K562 (cell line): ENCODE results near the gene NEIL1. TPM values are rescaled to one million over a fixed set of nuclear protein-coding genes. Genes with fewer than 3 reads are reported as not detected.

Experiments used
- ATAC-seq: fragments of 200-7000 bp; cut with Tn5 transposase; 3 replicates; pipeline ENCODE4 v1.9.1; 2020; ENCODE audit warnings: moderate library complexity
- BruUV-seq: library from RNA; stranded (reverse); fragments of 400-500 nt; replicated peaks from 2 replicates; lab custom pipeline; 2021; lab: Mats Ljungman, UMichigan
- CTCF ChIA-PET: fragments of 300-600 bp; formaldehyde crosslinking; extraction: SDS; loops from one replicate; lab custom pipeline; 2021; ENCODE audit warnings: low intra/inter-chr PET ratio; lab: Yijun Ruan, JAX
- POLR2A ChIA-PET: fragments of 300-600, 350-650 bp; sonication (Branson Sonifier 250); formaldehyde crosslinking; extraction: SDS; loops from one replicate; lab custom pipeline; 2021; ENCODE audit warnings: antibody characterized with exemption, inconsistent platforms; lab: Yijun Ruan, JAX
- DNase-seq, 4 experiments: peaks; one replicate each; pipeline versions ENCODE4 v3.0.0 to v3.0.0-alpha.2; 2011 to 2018; ENCODE audit warnings: low spot score in 3 of 4, mixed read lengths in 3 of 4; ENCODE audit errors: extremely low read depth in 1 of 4
- FAIRE-seq: peaks from 2 replicates; lab custom pipeline; 2011; peaks lifted over from hg19 to GRCh38; lab: Jason Lieb, UNC
- H2AFZ ChIP-seq: 2 replicates; pipeline ENCODE4 v1.6.0; 2011; ENCODE audit warnings: low read depth, low read length, control low read depth, inconsistent platforms
- H3K27ac ChIP-seq: fragments of 200-600 bp; 3 replicates; pipeline ENCODE4 v1.8.0; 2011; ENCODE audit warnings: low read depth, mild to moderate bottlenecking, control low read depth, inconsistent platforms, low read length, moderate library complexity, mixed read lengths; ENCODE audit errors: extremely low read depth
- H3K27me3 ChIP-seq, 2 experiments: fragments of 300-600 bp in 1 of 2; 2 replicates in 1 of 2; 3 replicates in 1 of 2; pipeline versions ENCODE4 v1.6.0 to v1.8.0; 2011; ENCODE audit warnings: inconsistent platforms in 2 of 2, low read length in 2 of 2, mild to moderate bottlenecking in 1 of 2, mixed read lengths in 1 of 2, moderate library complexity in 1 of 2; ENCODE audit not compliant: control insufficient read depth in 2 of 2, insufficient read depth in 2 of 2
- H3K36me3 ChIP-seq: fragments of 300-600 bp; 3 replicates; pipeline ENCODE4 v1.8.0; 2011; ENCODE audit warnings: mild to moderate bottlenecking, low read length, inconsistent platforms; ENCODE audit not compliant: control insufficient read depth, insufficient read depth
- H3K4me1 ChIP-seq, 2 experiments: fragments of 200-600 bp in 1 of 2; replicated peaks in 1 of 2; 2 replicates in 1 of 2; 3 replicates in 1 of 2; pipeline versions ENCODE4 v1.5.1 to v1.8.0; 2011; ENCODE audit warnings: inconsistent platforms in 2 of 2, low read length in 2 of 2, mild to moderate bottlenecking in 1 of 2, mixed read lengths in 1 of 2, moderate library complexity in 1 of 2; ENCODE audit not compliant: control insufficient read depth in 2 of 2, insufficient read depth in 2 of 2
- H3K4me2 ChIP-seq: 2 replicates; pipeline ENCODE4 v1.6.1; 2011; ENCODE audit warnings: low read length, control low read depth, inconsistent platforms, mixed read lengths; ENCODE audit not compliant: insufficient read depth
- H3K4me3 ChIP-seq: fragments of 200-600 bp; sonication (generic), shearing (Covaris generic); 2 replicates; pipeline ENCODE4 v1.5.1; 2016; ENCODE audit warnings: control low read depth, inconsistent platforms
- H3K79me2 ChIP-seq: fragments of 200-600 bp; 3 replicates; pipeline ENCODE4 v1.8.0; 2011; ENCODE audit warnings: low read length, inconsistent platforms; ENCODE audit not compliant: control insufficient read depth, insufficient read depth
- H3K9ac ChIP-seq, 2 experiments: 2 replicates each; pipeline versions ENCODE4 v1.6.0 to v1.6.1; 2011; ENCODE audit warnings: low read depth in 2 of 2, low read length in 2 of 2, control low read depth in 1 of 2, inconsistent platforms in 1 of 2, mild to moderate bottlenecking in 1 of 2, mixed read lengths in 1 of 2; ENCODE audit not compliant: insufficient read depth in 1 of 2
- H3K9me1 ChIP-seq: one replicate; pipeline ENCODE4 v1.6.0; 2011; ENCODE audit warnings: inconsistent platforms, mild to moderate bottlenecking, low read length, moderate library complexity; ENCODE audit not compliant: control insufficient read depth, insufficient read depth
- H3K9me3 ChIP-seq: replicated peaks from 2 replicates; pipeline ENCODE4 v1.5.1; 2011; ENCODE audit warnings: low read depth, low read length, inconsistent platforms; ENCODE audit not compliant: control insufficient read depth, insufficient read depth
- H4K20me1 ChIP-seq: replicated peaks from 2 replicates; pipeline ENCODE4 v1.6.1; 2011; ENCODE audit warnings: low read length, inconsistent platforms, mixed read lengths; ENCODE audit not compliant: control insufficient read depth, insufficient read depth
- ARID2 ChIP-seq: fragments of 450-650 bp; IDR thresholded peaks from 2 replicates; pipeline ENCODE4 v1.6.1; 2017; ENCODE audit warnings: antibody characterized with exemption, mild to moderate bottlenecking
- CBX5 ChIP-seq: IDR thresholded peaks from 2 replicates; pipeline ENCODE4 v1.6.1; 2014; ENCODE audit warnings: low read depth, borderline replicate concordance
- CREB3L1 ChIP-seq: fragments of 450-650 bp; IDR thresholded peaks from 2 replicates; pipeline ENCODE4 v1.6.1; 2014; ENCODE audit warnings: low read depth, mild to moderate bottlenecking, moderate library complexity, borderline replicate concordance
- CREB5 ChIP-seq: fragments of 250-450 bp; sonication (Bioruptor Pico); IDR thresholded peaks from 2 replicates; pipeline ENCODE4 v1.5.0; 2020; ENCODE audit warnings: mild to moderate bottlenecking
- GMEB1 ChIP-seq: fragments of 250-450 bp; sonication (Bioruptor Pico); IDR thresholded peaks from 2 replicates; pipeline ENCODE4 v1.4.0; 2020; ENCODE audit warnings: mild to moderate bottlenecking
- HMG20A ChIP-seq: fragments of 450-650 bp; formaldehyde crosslinking; conservative IDR thresholded peaks from 2 replicates; pipeline ENCODE4 v1.4.0; 2020; ENCODE audit warnings: mild to moderate bottlenecking, mixed read lengths
- HNRNPK ChIP-seq: fragments of 200-400 bp; formaldehyde crosslinking; IDR thresholded peaks from one replicate; pipeline ENCODE4 v1.6.1; 2018; ENCODE audit warnings: mild to moderate bottlenecking, low read depth, low read length; ENCODE audit not compliant: poor library complexity, severe bottlenecking
- KDM4B ChIP-seq, 2 experiments: fragments of 450-650 bp in 1 of 2; sonication (generic) in 1 of 2; IDR thresholded peaks; 2 replicates each; pipeline ENCODE4 v1.6.1; 2016 to 2017; ENCODE audit warnings: borderline replicate concordance in 2 of 2, antibody characterized with exemption in 1 of 2, low read depth in 1 of 2, mild to moderate bottlenecking in 1 of 2
- SAFB ChIP-seq: fragments of 200-400 bp; formaldehyde crosslinking; IDR thresholded peaks from 2 replicates; pipeline ENCODE4 v1.6.1; 2017; ENCODE audit warnings: low read depth, low read length, borderline replicate concordance
- SP2 ChIP-seq: IDR thresholded peaks from 2 replicates; pipeline ENCODE4 v1.6.1; 2011; ENCODE audit warnings: mild to moderate bottlenecking, low read depth, low read length, moderate library complexity; ENCODE audit not compliant: poor library complexity, severe bottlenecking; ENCODE audit errors: extremely low read depth
- SPI1 ChIP-seq: IDR thresholded peaks from 2 replicates; pipeline ENCODE4 v1.6.1; 2011; ENCODE audit warnings: low read depth, low read length, control low read depth, borderline replicate concordance
- TARDBP ChIP-seq: fragments of 450-650 bp; IDR thresholded peaks from 2 replicates; pipeline ENCODE4 v1.6.1; 2016
- TBL1XR1 ChIP-seq, 2 experiments: IDR thresholded peaks; 2 replicates each; pipeline ENCODE4 v1.6.1; 2012; ENCODE audit warnings: improper control_type of control experiment in 2 of 2, low read length in 2 of 2, mild to moderate bottlenecking in 1 of 2
- ZBED1 ChIP-seq: IDR thresholded peaks from 2 replicates; pipeline ENCODE4 v1.6.1; 2014
- ZBTB17 ChIP-seq: fragments of 450-650 bp; formaldehyde crosslinking; IDR thresholded peaks from 2 replicates; pipeline ENCODE4 v1.4.0; 2020; ENCODE audit warnings: mild to moderate bottlenecking
- ZNF354B ChIP-seq: fragments of 250-450 bp; sonication (Bioruptor Pico); IDR thresholded peaks from 2 replicates; pipeline ENCODE4 v1.4.0; 2020
- ZNF766 ChIP-seq: fragments of 200-800 bp; sonication (Bioruptor generic); conservative IDR thresholded peaks from 2 replicates; pipeline ENCODE4 v1.6.1; 2016; ENCODE audit warnings: missing genetic modification characterization, missing compliant biosample characterization
- WGBS: fragments of 100-300 bp; shearing (Covaris generic); methylation state at CpG from one replicate; pipeline ENCODE4 v1.1.6; 2016; ENCODE audit warnings: low coverage, mixed read lengths; ENCODE audit not compliant: insufficient coverage; ENCODE audit errors: missing lambda C conversion rate; 5-methylcytosine and 5-hydroxymethylcytosine counted together
- in situ Hi-C: fragments of 300-500 bp; cut with MboI; formaldehyde crosslinking; loops from 4 replicates; pipeline ENCODE4 v1.15.0; 2018; ENCODE audit warnings: inconsistent platforms, mixed read lengths
- intact Hi-C: fragments of 100-400 bp; cut with micrococcal nuclease; formaldehyde crosslinking; loops from 2 replicates; pipeline ENCODE4 v1.14.2; 2022
- polyA plus RNA-seq, 8 experiments: library from polyadenylated mRNA; depleted of rRNA in 4 of 8; stranded (reverse) in 5 of 8; unstranded in 3 of 8; fragments of >200 nt; fragmentation: Nextera tagmentation in 2 of 8; fragmentation: Illumina TruSeq in 1 of 8; extraction: Ambion mirVana in 2 of 8; extraction: Trizol in 1 of 8; gene quantifications; 2 replicates each; pipeline versions ENCODE4 v1.2.1 to v1.2.3, GENCODE V29; 2011 to 2014; ENCODE audit warnings: inconsistent platforms in 1 of 8, missing spikeins in 1 of 8
- total RNA-seq, 7 experiments: library from RNA; depleted of rRNA in 6 of 7; stranded (reverse); fragments of >200 nt in 6 of 7; fragmentation: Illumina TruSeq in 2 of 7; extraction: Trizol in 2 of 7; gene quantifications; 2 replicates each; pipeline versions ENCODE4 v1.2.1 to v1.2.3, GENCODE V29; 2011 to 2021; ENCODE audit warnings: low replicate concordance in 1 of 7

The NEIL1 gene
- total and polyA plus RNA-seq, 9 of the 15 experiments (the other 6 are each of a cell fraction or from before 2014, with no cell fraction given), result 0.14 to 4.3 (median 2.4) TPM

GRCh38 chr15:75367913-75368688 lies 21.3 kb downstream of the NEIL1 start, which contains the start of gene MAN2C1:
Gene MAN2C1 (minus strand): TSS chr15:75368607. CDS start chr15:75368583, 24 bp downstream.
- H3K9me3 ChIP-seq, result no peaks in the 10 kb centered on the region
- peak within 1 kb of the TSS; percentile 94 to 98 for H3K9ac ChIP-seq
- peak within 1 kb of the TSS; percentile 96 for H3K4me3 ChIP-seq
- H3K9me1 ChIP-seq, result no peaks in the 10 kb centered on the region
- 0% methylated on average over 55 of the region's 67 CpGs for WGBS
- ChIA-PET CTCF (interaction anchor here (1.6 kb wide), 1 partner anchor 272 kb away, joined by 9 read pairs; the partner anchor contains the start of gene IMP3), POLR2A (interaction anchor here (0.6 to 2.5 kb wide), 33 partner anchors 9 to 827 kb away, joined by 3 to 36 read pairs (median 4); partner anchors contain the start of genes ARID3B, IMP3, PTPN9 and SNUPN)
- in situ Hi-C loops, result loop anchor here (5.0 kb wide), 1 partner anchor 309 kb away; no protein-coding TSS in a partner anchor
- H3K36me3 ChIP-seq, result peaks cover 76% of the 10 kb centered on the region
- DNase-seq, result peak; percentile 96 to 99 (median 96)
- peak; percentile 97 for ATAC-seq
- H3K27me3 ChIP-seq, result no peaks in the 10 kb centered on the region
- peaks cover 10% of the 10 kb centered on the region for H4K20me1 ChIP-seq
- H2AFZ ChIP-seq, result peak within 1 kb of the TSS; percentile 90
- peak; percentile 99 for FAIRE-seq
- H3K4me1 ChIP-seq, result peaks cover 12 to 14% of the 10 kb centered on the region in 2 experiments; a peak in 4 of 5 replicates
- H3K4me2 ChIP-seq, result peak within 1 kb of the TSS; percentile 94
- intact Hi-C loops, result loop anchor here (1.0 to 2.0 kb wide), 3 partner anchors 85 to 315 kb away; partner anchors contain the start of gene IMP3
- peak within 1 kb of the TSS; percentile 96 for H3K27ac ChIP-seq
- no TSS peak for BruUV-seq
- H3K79me2 ChIP-seq, result peaks cover 26% of the 10 kb centered on the region
- no peak for TF ChIP-seq CREB5 (CRISPR knock-in tag)
- no peak for TF ChIP-seq ZNF354B (CRISPR knock-in tag)
- TF ChIP-seq ZBTB17 (CRISPR knock-in tag), result peak; percentile 75
- peak in 1 of 2 experiments; percentile 90; a peak in 1 of 4 replicates for TF ChIP-seq KDM4B (IDR thresholded peaks at IDR 0.05; ENCODE audit: borderline replicate concordance in 2 of 2, low read depth in 1 of 2)
- no peak for TF ChIP-seq ZNF766 (CRISPR knock-in tag)
- peak; percentile 64 for TF ChIP-seq HNRNPK
- TF ChIP-seq CBX5, result no peak
- TF ChIP-seq TARDBP, result peak; percentile 69; the same call in 1 of the 2 replicates
- TF ChIP-seq TBL1XR1 (IDR thresholded peaks at IDR 0.05; ENCODE audit: low read length in 2 of 2), result peak in 1 of 2 experiments; percentile 39; a peak in 1 of 4 replicates
- TF ChIP-seq GMEB1 (CRISPR knock-in tag), result peak; percentile 73
- no peak for TF ChIP-seq SP2
- TF ChIP-seq CREB3L1, result peak; percentile 59
- no peak for TF ChIP-seq HMG20A (CRISPR knock-in tag)
- TF ChIP-seq SPI1, result peak; percentile 87
- peak; percentile 93 for TF ChIP-seq SAFB
- peak; percentile 75; the same call in 1 of the 2 replicates for TF ChIP-seq ZBED1
- no peak for TF ChIP-seq ARID2
